Adrenal gland (tissue), 12 donors: ENCODE measurements around the gene MTFR1L. TPM values are rescaled to one million over a fixed set of nuclear protein-coding genes. Genes with fewer than 3 reads are reported as not detected.

ENCODE experiments used
- DNase-seq, 7 donors: peaks; one replicate each; pipeline ENCODE4 v3.0.0-alpha.2; 2019 to 2020
- H3K27ac ChIP-seq, 5 donors: fragments of 200-600 bp; sonication (generic) in 4 of 5; 1 replicate in 3 of 5; 2 replicates in 2 of 5; pipeline versions ENCODE4 v1.5.1 to v1.8.0; 2016 to 2020; ENCODE audit warnings: mild to moderate bottlenecking in 1 of 5
- H3K27me3 ChIP-seq: fragments of 200-600 bp; 2 replicates; pipeline ENCODE4 v1.8.0; 2021
- H3K36me3 ChIP-seq, 2 donors: fragments of 200-600 bp; replicated peaks in 1 of 2; 1 replicate in 1 of 2; 2 replicates in 1 of 2; pipeline versions ENCODE4 v1.5.1 to v1.8.0; 2018 to 2022
- H3K4me1 ChIP-seq, 2 donors: fragments of 200-600 bp; replicated peaks in 1 of 2; 1 replicate in 1 of 2; 2 replicates in 1 of 2; pipeline versions ENCODE4 v1.5.1 to v1.8.0; 2018 to 2021
- H3K4me3 ChIP-seq, 4 donors: fragments of 200-600 bp; sonication (generic) in 3 of 4; one replicate each; pipeline ENCODE4 v1.5.1; 2016 to 2018
- H3K9me3 ChIP-seq, 3 donors: fragments of 200-600 bp; sonication (generic) in 1 of 3; replicated peaks in 1 of 3; 1 replicate in 2 of 3; 2 replicates in 1 of 3; pipeline versions ENCODE4 v1.5.1 to v1.8.0; 2016 to 2021
- CTCF ChIP-seq, 6 experiments: fragments of 450-650 bp in 4 of 6; fragments of 200-600 bp in 2 of 6; sonication (generic) in 1 of 6; IDR thresholded peaks; 1 replicate in 5 of 6; 2 replicates in 1 of 6; pipeline versions ENCODE4 v1.5.1 to v1.8.0; 2016 to 2021; ENCODE audit warnings: antibody characterized with exemption in 6 of 6, mild to moderate bottlenecking in 2 of 6, moderate library complexity in 1 of 6
- POLR2A ChIP-seq, 2 donors: fragments of 450-650 bp; IDR thresholded peaks; one replicate each; pipeline ENCODE4 v1.6.1; 2017; ENCODE audit warnings: antibody characterized with exemption in 2 of 2, mild to moderate bottlenecking in 2 of 2, moderate library complexity in 1 of 2
- WGBS, 4 donors: extraction: QIAGEN DNeasy Blood & Tissue Kit in 2 of 4; methylation state at CpG; one replicate each; pipeline versions ENCODE4 v1.1.5 to v1.1.7; 2013 to 2017; 5-methylcytosine and 5-hydroxymethylcytosine counted together
- intact Hi-C, 2 donors: fragments of 100-400 bp; cut with DNase I; formaldehyde crosslinking; loops; one replicate each; pipeline versions ENCODE4 v1.14.1 to v1.15.0; 2022 to 2023
- polyA plus RNA-seq, 3 donors: library from polyadenylated mRNA; stranded (reverse); fragments of 200-250 nt in 2 of 3; fragments of 350-450 nt in 1 of 3; fragmentation: Illumina TruSeq in 1 of 3; extraction: RNeasy Lipid Tissue Mini Kit (QIAGEN cat#74804) in 1 of 3; gene quantifications; one replicate each; pipeline ENCODE4 v1.2.3, GENCODE V29; 2013 to 2014
- total RNA-seq, 9 donors: library from RNA; depleted of rRNA in 4 of 9; stranded (reverse); fragments of >200 nt in 4 of 9; fragments of 120-200 nt in 1 of 9; fragmentation: NEBNext Ultra II Directional in 1 of 9; extraction: Animal tissue kit (Norgen Biotek cat#: 25700) in 1 of 9; gene quantifications; one replicate each; pipeline versions ENCODE4 v1.1.0 to v1.2.4, GENCODE V29; 2013 to 2023
- donor health status: healthy with polysubstance abuse.
- donor health status: Bipolar disorder and iron deficiency.
- donor health status: DM: yes; HTN: yes; CAD: no.
- donor health status: DM: no; HTN: no; CAD: no.
- donor health status: DM: no; HTN: no; CAD: no.
- donor health status: DM: yes; HTN: yes; CAD: no.

Gene MTFR1L
- total and polyA plus RNA-seq, 12 donors: 116 to 298 (median 192) TPM

GRCh38 chr1:25816112-25816718 is 3.5 kb upstream of the MTFR1L start:
- TF ChIP-seq CTCF (IDR thresholded peaks at IDR 0.05) (no peak), POLR2A (IDR thresholded peaks at IDR 0.05) (no peak)
- Histone ChIP-seq H3K27ac (no peak overlapping the region), H3K4me1 (peaks cover 5 to 18% of the 10 kb centered on the region in 2 donors), H3K4me3 (no peak overlapping the region), H3K36me3 (peaks cover 0 to 35% of the 10 kb centered on the region in 2 donors), H3K9me3 (no peaks in the 10 kb centered on the region), H3K27me3 (no peaks in the 10 kb centered on the region)
- DNase-seq: peak in 4 of 7 donors; percentile 15 to 53 (median 23)
- intact Hi-C loops: no loop called here
- 89 to 94% (median 91%) methylated on average over 11 to 15 of the region's 15 CpGs for WGBS, 4 donors

DNA sequence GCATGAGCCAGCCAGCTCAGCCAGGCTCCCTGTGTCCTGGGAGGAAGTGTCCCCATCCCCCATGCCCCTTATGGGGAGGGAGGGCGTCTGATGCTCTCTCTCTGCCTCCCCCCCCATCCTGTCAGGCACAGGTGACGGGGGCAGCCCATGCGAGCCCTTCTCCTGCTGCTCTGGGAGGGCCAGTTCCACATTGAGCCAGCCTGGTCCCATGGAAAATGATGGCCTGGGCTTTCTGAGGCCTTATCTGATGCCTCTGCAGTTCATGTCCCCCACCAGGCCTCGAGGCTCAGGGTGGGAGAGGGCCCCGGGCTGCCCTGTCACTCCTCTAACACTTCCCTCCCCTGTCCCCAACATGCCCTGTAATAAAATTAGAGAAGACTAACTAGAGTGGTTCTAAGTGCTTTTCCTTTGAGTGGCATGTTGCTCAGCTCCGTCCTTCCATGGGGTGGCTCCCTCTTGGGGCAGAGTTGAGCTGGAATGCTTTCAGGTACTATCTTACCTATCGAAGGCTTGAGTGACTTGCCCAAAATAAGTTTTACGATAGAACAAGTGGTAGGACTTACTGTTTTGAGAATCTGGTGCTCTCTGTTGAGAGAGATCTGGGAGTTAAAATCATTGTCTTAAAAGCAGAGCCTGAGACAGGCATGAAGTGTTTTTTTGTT is 1.8 kb upstream of the MTFR1L start:
- no peak overlapping the region for H3K4me3 ChIP-seq
- no peaks in the 10 kb centered on the region for H3K9me3 ChIP-seq
- intact Hi-C loops: no loop called here
- peak overlapping the region in 3 of 5 donors; percentile 19 to 93 (median 43) for H3K27ac ChIP-seq
- no peaks in the 10 kb centered on the region for H3K27me3 ChIP-seq
- 34 to 54% (median 50%) methylated on average over 5 to 8 of the region's 8 CpGs for WGBS, 4 donors
- DNase-seq: peak in 2 of 7 donors; percentile 21 to 56
- H3K4me1 ChIP-seq: peaks cover 20 to 35% of the 10 kb centered on the region in 2 donors
- TF ChIP-seq CTCF (IDR thresholded peaks at IDR 0.05) (no peak), POLR2A (IDR thresholded peaks at IDR 0.05) (no peak)
- peaks cover 0 to 26% of the 10 kb centered on the region in 2 donors for H3K36me3 ChIP-seq

- peaks cover 0 to 25% of the 10 kb centered on the region in 2 donors for H3K36me3 ChIP-seq
- no peaks in the 10 kb centered on the region for H3K27me3 ChIP-seq
- intact Hi-C loops: no loop called here
- H3K4me1 ChIP-seq: peaks cover 23 to 41% of the 10 kb centered on the region in 2 donors
- peak overlapping the region in 3 of 5 donors; percentile 19 to 93 (median 43) for H3K27ac ChIP-seq
- TF ChIP-seq CTCF (IDR thresholded peaks at IDR 0.05): no peak
- no peaks in the 10 kb centered on the region for H3K9me3 ChIP-seq
- whole genome bisulfite sequencing, 4 donors: 48 to 64% (median 52%) methylated on average over 6 of the region's 6 CpGs
- peak in 2 of 7 donors; percentile 27 to 64 for DNase-seq
- peak overlapping the region in 1 of 4 donors; percentile 74 for H3K4me3 ChIP-seq
Observed at GRCh38 chr1:25818569-25818968, 1.2 kb upstream of the MTFR1L start.

DNA sequence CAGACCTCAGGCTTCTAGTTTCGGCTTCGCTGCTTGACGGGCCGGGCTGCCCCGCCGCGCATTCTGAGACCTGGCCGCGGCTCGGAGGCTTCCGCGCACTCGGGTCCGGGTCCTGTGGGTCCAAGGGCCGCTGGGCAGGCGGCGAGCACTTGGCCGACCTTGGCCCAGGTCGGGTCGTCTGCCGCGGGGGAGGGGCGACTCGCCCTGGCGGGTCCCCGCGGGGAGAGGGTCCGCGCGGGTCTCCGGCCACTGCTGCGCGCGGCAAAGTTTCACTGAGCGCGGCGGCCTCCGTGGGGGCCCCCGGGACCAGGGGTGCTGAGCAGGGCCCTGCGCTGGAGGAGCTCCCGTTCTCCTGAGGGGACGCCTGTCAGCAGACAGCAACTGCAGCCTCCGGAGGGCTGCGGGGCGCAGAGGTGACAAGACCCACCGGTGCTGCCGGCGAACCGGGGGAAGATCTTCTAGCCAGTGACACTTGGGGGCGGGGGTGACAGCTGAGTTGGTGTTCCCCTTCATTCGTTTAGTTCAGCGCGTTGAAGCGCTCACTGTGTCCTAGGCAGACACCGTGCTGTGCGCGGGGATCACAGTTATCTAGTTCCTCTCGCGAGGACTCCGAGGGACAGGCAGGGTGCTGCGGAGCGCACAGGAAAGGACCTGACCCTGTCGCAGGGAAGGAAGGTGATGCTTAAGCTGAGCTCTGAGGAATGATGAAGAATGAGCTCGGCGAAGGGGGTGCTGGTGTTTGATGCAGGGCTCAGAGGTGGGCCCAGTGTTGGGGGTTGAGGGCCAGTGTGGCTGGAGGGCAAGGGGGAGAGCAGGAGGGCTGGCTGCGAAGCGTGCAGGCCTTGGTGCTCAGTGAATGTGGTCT is 725 bp downstream of the MTFR1L start:
- TF ChIP-seq POLR2A (IDR thresholded peaks at IDR 0.05) (peak; percentile 32 to 79), CTCF (IDR thresholded peaks at IDR 0.05) (no peak)
- 1 to 2% (median 1%) methylated on average over 12 to 67 of the region's 67 CpGs for WGBS, 4 donors
- intact Hi-C loops: loop anchor here (5.0 to 10.0 kb wide), 3 partner anchors 42 to 174 kb away; partner anchors contain the start of gene PAFAH2 (in 1 of the 2)
- no peaks in the 10 kb centered on the region for H3K9me3 ChIP-seq
- peaks cover 37 to 59% of the 10 kb centered on the region in 2 donors for H3K4me1 ChIP-seq
- peak in 6 of 7 donors; percentile 69 to 89 (median 80) for DNase-seq
- peaks cover 0 to 20% of the 10 kb centered on the region in 2 donors for H3K36me3 ChIP-seq
- peak overlapping the region; percentile 92 to 98 (median 93) for H3K27ac ChIP-seq
- peak overlapping the region; percentile 26 to 99 (median 82) for H3K4me3 ChIP-seq
- H3K27me3 ChIP-seq: no peaks in the 10 kb centered on the region
